Duodenal mucosa (tissue), 2 donors: ENCODE data around the gene SPESP1.

Source experiments
- H3K27ac ChIP-seq: one replicate; pipeline ENCODE4 v1.7.0; 2013; ENCODE audit warnings: low read depth, low read length
- H3K27me3 ChIP-seq, 2 donors: one replicate each; pipeline ENCODE4 v1.7.0; 2013; ENCODE audit warnings: low read length in 2 of 2, control low read depth in 1 of 2; ENCODE audit not compliant: insufficient read depth in 2 of 2, control insufficient read depth in 1 of 2
- H3K36me3 ChIP-seq, 2 donors: one replicate each; pipeline ENCODE4 v1.7.0; 2013; ENCODE audit warnings: low read length in 2 of 2, control low read depth in 1 of 2; ENCODE audit not compliant: insufficient read depth in 2 of 2, control insufficient read depth in 1 of 2
- H3K4me1 ChIP-seq, 2 donors: one replicate each; pipeline ENCODE4 v1.7.0; 2013; ENCODE audit warnings: low read length in 2 of 2, control low read depth in 1 of 2; ENCODE audit not compliant: insufficient read depth in 2 of 2, control insufficient read depth in 1 of 2
- H3K4me3 ChIP-seq, 2 donors: one replicate each; pipeline ENCODE4 v1.7.0; 2013; ENCODE audit warnings: low read length in 2 of 2, low read depth in 1 of 2
- H3K9ac ChIP-seq, 2 donors: one replicate each; pipeline ENCODE4 v1.7.0; 2013; ENCODE audit warnings: low read length in 2 of 2, low read depth in 1 of 2
- H3K9me3 ChIP-seq, 2 donors: one replicate each; pipeline ENCODE4 v1.7.0; 2013; ENCODE audit warnings: low read length in 2 of 2, control low read depth in 1 of 2; ENCODE audit not compliant: control insufficient read depth in 1 of 2

SPESP1 gene

DNA sequence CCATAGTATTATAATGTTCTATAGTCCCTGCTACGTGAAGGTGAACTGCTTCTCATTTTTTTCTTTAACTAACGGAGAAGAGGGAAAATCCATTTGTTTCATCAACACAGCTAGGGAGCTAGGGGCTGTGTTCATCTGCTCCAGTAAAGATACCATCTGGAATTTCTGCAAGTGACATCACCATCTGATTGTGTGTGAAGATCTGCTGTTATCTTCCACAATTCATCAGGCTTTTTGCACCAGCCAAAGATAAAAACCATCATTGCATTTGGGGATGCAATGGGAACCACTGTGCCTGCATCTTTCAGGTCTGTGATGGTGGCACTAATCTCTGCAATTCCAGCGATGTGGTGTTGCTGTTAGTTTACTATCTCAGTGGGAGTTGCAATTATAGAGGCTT is 48.7 kb downstream of the SPESP1 start:
- H3K9ac ChIP-seq, result no peak overlapping the region
- no peaks in the 10 kb centered on the region for H3K36me3 ChIP-seq
- peaks cover 0 to 4% of the 10 kb centered on the region in 2 donors for H3K27me3 ChIP-seq
- no peaks in the 10 kb centered on the region for H3K4me1 ChIP-seq
- H3K4me3 ChIP-seq, result no peak overlapping the region
- peaks cover 0 to 7% of the 10 kb centered on the region in 2 donors for H3K9me3 ChIP-seq
- H3K27ac ChIP-seq, result no peak overlapping the region

DNA sequence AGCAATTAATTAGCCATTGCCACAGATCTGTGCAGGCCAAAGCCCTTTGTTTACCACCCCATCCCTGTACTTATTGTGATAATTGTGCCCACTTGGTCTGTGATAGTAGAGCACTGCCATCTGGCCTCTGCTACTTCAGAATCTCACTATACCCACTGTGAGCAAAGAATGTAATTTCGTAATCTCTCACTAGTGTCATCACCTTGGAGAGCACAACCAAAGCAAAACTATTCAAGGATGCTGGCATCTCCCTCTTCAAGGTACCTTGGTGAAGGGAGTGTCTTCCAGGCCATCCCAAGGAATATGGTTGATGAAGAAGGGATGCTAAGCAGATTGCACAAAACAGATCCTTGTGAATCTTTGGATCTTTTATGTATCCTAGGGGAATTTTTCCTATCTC is 49.5 kb downstream of the SPESP1 start:
- H3K9ac ChIP-seq, result no peak overlapping the region
- H3K36me3 ChIP-seq, result no peaks in the 10 kb centered on the region

DNA sequence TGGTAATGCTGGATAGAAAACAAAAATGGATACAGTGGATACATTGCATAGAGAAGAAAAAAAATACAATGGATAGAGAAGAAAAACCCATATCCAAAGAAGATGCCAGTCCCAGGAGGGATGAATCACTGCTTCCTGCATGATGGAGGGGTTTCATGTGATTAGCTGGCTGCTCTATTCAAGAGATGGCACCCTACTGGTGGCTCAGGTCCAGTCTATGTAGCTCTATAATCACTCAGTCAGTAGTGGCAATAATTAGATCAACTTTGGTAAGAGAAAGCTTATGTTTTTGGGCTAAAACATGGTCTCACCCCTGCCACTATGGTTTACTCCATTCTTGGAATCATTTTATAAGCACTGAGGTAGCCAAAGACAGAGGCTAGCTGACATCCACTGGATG is 50.5 kb downstream of the SPESP1 start:
- H3K27me3 ChIP-seq, result peaks cover 0 to 4% of the 10 kb centered on the region in 2 donors
- no peaks in the 10 kb centered on the region for H3K36me3 ChIP-seq
- no peak overlapping the region for H3K4me3 ChIP-seq
- no peak overlapping the region for H3K27ac ChIP-seq
- no peaks in the 10 kb centered on the region for H3K4me1 ChIP-seq
- no peak overlapping the region for H3K9ac ChIP-seq
- H3K9me3 ChIP-seq, result peaks cover 0 to 7% of the 10 kb centered on the region in 2 donors

More for the DNA sequence above, 49.5 kb downstream of the SPESP1 start:
- Histone ChIP-seq H3K4me3 (no peak overlapping the region), H3K27me3 (peaks cover 0 to 4% of the 10 kb centered on the region in 2 donors), H3K9me3 (peaks cover 0 to 7% of the 10 kb centered on the region in 2 donors), H3K4me1 (no peaks in the 10 kb centered on the region), H3K27ac (no peak overlapping the region)

DNA sequence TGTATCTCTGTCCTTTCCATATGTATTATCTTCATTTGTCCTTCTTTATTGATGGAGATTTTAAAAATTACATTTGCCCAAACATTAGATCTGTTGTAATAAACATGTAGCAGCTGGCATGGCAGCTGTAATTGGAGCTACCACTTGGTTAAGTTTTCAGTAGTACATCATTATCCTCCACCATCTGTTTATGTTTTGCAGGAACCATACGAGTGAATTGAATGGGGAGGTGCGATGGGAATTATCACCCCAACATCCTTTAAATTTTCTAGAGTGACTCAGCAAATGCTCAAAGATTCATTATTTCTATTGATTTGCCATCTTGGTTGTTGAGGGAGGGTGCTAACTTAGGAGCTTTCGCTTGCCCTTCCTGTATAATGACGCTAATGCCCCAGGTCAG is 51.6 kb downstream of the SPESP1 start:
- Histone ChIP-seq H3K9me3 (peaks cover 0 to 7% of the 10 kb centered on the region in 2 donors), H3K4me1 (no peaks in the 10 kb centered on the region), H3K9ac (no peak overlapping the region), H3K27ac (no peak overlapping the region), H3K36me3 (no peaks in the 10 kb centered on the region), H3K27me3 (peaks cover 0 to 4% of the 10 kb centered on the region in 2 donors), H3K4me3 (no peak overlapping the region)

DNA sequence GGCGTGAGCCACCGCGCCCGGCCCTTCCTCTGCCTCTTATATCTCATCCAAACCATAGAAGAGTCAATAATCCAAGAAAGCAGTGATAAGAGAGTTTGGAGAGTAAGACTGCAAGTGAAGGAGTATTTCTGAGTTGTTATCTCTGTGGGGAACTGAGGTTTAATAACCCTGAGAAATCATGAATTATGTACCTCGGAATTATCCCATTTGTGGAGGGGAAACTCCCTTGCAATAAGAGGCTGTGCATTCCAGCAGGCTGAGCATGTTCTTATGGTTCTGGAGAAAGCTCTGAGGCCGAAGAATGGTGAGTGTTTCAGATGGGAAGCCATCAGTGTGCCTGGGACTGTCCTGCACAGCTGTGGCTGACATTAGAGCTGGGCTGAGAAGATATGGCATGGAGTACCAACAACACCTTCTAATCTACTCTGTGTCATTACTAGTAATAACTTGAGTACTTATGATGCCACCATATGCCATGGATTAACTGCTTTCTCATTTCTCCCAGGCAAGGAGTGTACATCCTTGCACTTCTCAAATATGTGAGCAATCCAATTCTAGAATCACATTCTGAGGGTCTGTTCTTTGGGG is 52.7 kb downstream of the SPESP1 start:
- Histone ChIP-seq H3K9me3 (peaks cover 0 to 7% of the 10 kb centered on the region in 2 donors), H3K27me3 (peaks cover 0 to 4% of the 10 kb centered on the region in 2 donors), H3K9ac (no peak overlapping the region), H3K36me3 (no peaks in the 10 kb centered on the region), H3K27ac (no peak overlapping the region), H3K4me1 (no peaks in the 10 kb centered on the region), H3K4me3 (no peak overlapping the region)

DNA sequence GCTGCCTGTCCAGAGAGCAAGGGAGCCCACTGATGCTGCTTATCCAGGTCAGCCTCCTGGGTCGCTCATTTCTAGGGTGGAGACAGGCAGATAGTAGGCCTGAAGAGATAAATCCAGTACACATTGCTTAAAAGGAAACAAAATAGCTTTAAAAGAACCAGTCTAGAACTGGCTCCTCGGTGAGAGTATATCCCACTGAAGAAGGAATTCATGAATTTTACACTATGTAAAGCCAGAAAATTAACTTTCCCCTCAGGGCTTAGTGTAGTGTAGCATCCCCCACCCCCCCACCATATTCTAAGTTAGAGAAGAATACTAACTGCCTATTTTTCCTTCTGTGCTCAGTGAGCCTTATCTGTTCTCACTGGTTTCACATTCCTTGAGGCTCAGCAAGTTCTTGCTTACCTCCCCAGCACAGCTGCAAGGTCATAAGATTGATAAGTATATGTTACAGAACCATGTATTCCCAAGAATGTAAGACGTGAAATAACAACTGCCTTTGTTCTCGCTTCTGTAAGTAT is 53.7 kb downstream of the SPESP1 start:
- Histone ChIP-seq H3K27me3 (peaks cover 0 to 4% of the 10 kb centered on the region in 2 donors), H3K4me3 (no peak overlapping the region), H3K36me3 (no peaks in the 10 kb centered on the region), H3K4me1 (no peaks in the 10 kb centered on the region), H3K9ac (no peak overlapping the region), H3K9me3 (peaks cover 0 to 3% of the 10 kb centered on the region in 2 donors), H3K27ac (no peak overlapping the region)

DNA sequence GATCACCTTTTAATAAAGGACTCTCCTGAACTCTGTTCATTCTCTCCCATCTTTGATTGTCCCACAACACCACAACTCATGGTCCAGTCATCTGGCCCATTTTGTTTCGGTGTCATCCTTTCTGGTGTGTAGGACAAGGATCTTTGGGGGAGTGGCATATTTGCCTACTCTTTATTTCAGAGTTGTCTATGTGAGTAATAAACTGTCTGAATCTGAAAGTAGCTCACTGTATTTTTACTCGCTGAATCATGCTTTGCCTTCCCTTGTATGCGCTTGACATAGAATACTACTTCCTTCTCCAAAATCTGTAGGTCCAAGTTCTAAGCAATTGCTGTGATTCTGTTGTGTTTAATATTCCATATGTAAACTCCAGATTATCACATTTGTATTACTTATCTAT is 54.3 kb downstream of the SPESP1 start:
- H3K9me3 ChIP-seq, result no peaks in the 10 kb centered on the region
- no peak overlapping the region for H3K9ac ChIP-seq
- H3K4me1 ChIP-seq, result no peaks in the 10 kb centered on the region
- no peak overlapping the region for H3K4me3 ChIP-seq
- H3K36me3 ChIP-seq, result no peaks in the 10 kb centered on the region
- peaks cover 0 to 4% of the 10 kb centered on the region in 2 donors for H3K27me3 ChIP-seq
- no peak overlapping the region for H3K27ac ChIP-seq

DNA sequence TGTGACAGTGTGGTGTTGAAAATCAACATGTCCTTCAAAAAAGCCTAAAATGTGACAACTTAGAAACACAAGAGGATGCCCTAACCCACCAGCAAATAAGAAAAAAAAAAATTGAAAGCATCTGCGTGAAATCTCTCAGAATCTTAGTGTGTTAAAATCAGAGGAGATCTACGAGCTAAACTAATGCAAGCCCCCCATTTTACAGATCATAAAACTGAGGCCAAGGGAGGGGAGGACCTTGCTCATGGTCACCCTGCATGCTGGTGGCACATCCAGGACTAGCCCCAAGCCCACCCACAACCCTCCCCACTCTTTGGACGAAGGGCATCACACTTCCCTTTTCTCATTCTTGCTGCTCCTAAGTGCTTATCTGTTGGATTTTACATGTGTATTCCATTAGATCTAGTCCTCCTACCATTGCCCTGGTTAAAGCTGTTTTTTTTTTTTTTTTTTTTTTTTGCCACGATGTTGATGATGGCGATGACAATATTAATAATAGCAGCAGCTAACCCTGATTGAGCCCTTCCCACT is 55.1 kb downstream of the SPESP1 start:
- Histone ChIP-seq H3K36me3 (no peaks in the 10 kb centered on the region), H3K4me3 (no peak overlapping the region), H3K9me3 (no peaks in the 10 kb centered on the region), H3K27ac (no peak overlapping the region), H3K4me1 (no peaks in the 10 kb centered on the region), H3K27me3 (peaks cover 0 to 4% of the 10 kb centered on the region in 2 donors), H3K9ac (no peak overlapping the region)

DNA sequence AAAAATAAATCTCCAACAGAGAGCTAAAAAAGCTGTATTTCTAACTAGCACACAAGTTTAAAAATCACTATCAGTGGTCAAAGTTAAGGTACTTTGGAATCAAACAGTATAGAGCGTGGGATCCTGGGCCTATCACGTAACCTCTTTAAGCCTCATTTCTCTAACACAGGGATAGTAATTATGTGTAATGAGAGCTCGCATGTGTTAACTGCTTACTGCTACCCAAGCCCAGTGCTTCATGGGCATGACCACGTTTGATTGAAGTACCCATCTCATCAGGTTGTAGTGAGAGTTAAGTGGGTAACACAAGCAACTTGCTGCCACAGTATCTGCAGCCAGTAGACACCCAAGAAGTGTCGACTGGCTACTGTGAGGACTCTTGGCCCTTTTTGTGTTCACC is 56.0 kb downstream of the SPESP1 start:
- no peaks in the 10 kb centered on the region for H3K4me1 ChIP-seq
- H3K27ac ChIP-seq, result no peak overlapping the region

DNA sequence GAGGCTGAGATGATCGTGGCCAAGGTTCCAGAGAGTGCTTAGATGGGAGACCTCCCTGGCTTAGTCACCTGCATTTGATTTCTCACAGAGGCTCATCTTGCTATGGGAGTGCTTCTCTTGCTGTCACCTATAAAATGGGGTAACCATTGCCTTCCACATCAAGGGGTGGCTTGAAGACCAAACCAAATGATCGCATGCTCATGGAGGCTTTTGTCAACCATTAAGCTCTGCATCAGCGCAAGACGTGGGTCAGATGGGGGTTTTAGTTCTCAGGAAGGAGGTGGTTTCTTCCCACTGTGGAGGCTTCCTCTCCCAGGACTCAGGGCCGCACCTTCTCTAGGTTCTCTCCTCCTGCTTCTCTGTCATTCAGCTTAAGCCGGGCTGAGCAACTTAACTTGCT is 56.8 kb downstream of the SPESP1 start:
- no peaks in the 10 kb centered on the region for H3K36me3 ChIP-seq
- H3K9ac ChIP-seq, result no peak overlapping the region
- no peaks in the 10 kb centered on the region for H3K27me3 ChIP-seq
- no peaks in the 10 kb centered on the region for H3K4me1 ChIP-seq
- H3K27ac ChIP-seq, result no peak overlapping the region
- H3K4me3 ChIP-seq, result no peak overlapping the region
- H3K9me3 ChIP-seq, result no peaks in the 10 kb centered on the region

More for the DNA sequence above, 56.0 kb downstream of the SPESP1 start:
- H3K9ac ChIP-seq, result no peak overlapping the region
- H3K27me3 ChIP-seq, result no peaks in the 10 kb centered on the region
- no peaks in the 10 kb centered on the region for H3K36me3 ChIP-seq
- H3K9me3 ChIP-seq, result no peaks in the 10 kb centered on the region
- H3K4me3 ChIP-seq, result no peak overlapping the region
